Measurements from ENCODE around the gene ALKBH2. TPM values are rescaled to one million over a fixed set of nuclear protein-coding genes. Genes with fewer than 3 reads are reported as not detected.

The ALKBH2 gene
- total and polyA plus RNA-seq, 2 experiments from 2014 or later: 14.8 to 20.4 TPM

- H3K9me2 ChIP-seq (ENCODE audit: insufficient read depth): no peaks in the 10 kb centered on the region
- no peaks in the 10 kb centered on the region for H3K9me3 ChIP-seq (ENCODE audit: low read depth)
- no peak within 1 kb of the TSS for H3K9ac ChIP-seq
- H3K27me3 ChIP-seq (replicated peaks; ENCODE audit: insufficient read depth): no peaks in the 10 kb centered on the region
- no peaks in the 10 kb centered on the region for H3K36me3 ChIP-seq (ENCODE audit: low read depth)
- 51 to 54% methylated on average over 14 of the region's 14 CpGs for WGBS, 2 experiments (ENCODE audit: low coverage in 1 of 2, low lambda C conversion rate in 2 of 2, missing lambda C conversion rate in 2 of 2)
- no peaks in the 10 kb centered on the region for H3K79me2 ChIP-seq (ENCODE audit: insufficient read depth)
- H2AFZ ChIP-seq: no peak within 1 kb of the TSS
- H3F3A ChIP-seq (ENCODE audit: insufficient read depth): peaks cover 6% of the 10 kb centered on the region
- no peak for DNase-seq
- TF ChIP-seq EZH2 (IDR thresholded peaks at IDR 0.05; ENCODE audit: insufficient read depth, poor library complexity, severe bottlenecking): no peak
- no peak for TF ChIP-seq EZH2phosphoT487 (IDR thresholded peaks at IDR 0.05; ENCODE audit: insufficient read depth, low read depth)
- in situ Hi-C loops (cut with MboI): loop anchor here (10.0 kb wide), 1 partner anchor 269 kb away; no protein-coding TSS in a partner anchor
- H3K4me3 ChIP-seq: no peak within 1 kb of the TSS
- H3K27ac ChIP-seq: no peak within 1 kb of the TSS
- no peaks in the 10 kb centered on the region for H4K20me1 ChIP-seq (ENCODE audit: insufficient read depth)
- peaks cover 5% of the 10 kb centered on the region; the same call in 1 of the 2 replicates for H3K4me1 ChIP-seq (ENCODE audit: insufficient read depth)
- no peak within 1 kb of the TSS for H3K4me2 ChIP-seq (ENCODE audit: unreplicated experiment)
These were observed 22.7 kb upstream of the ALKBH2 start, which contains the start of gene ACACB for GRCh38 chr12:109115758-109116610. Gene ACACB, plus strand, starts transcription at chr12:109116587. Its CDS starts 22,819 bp downstream, at chr12:109139406.

- Histone ChIP-seq H3K4me2 (ENCODE audit: unreplicated experiment) (no peak overlapping the region), H3F3A (ENCODE audit: insufficient read depth) (peaks cover 10% of the 10 kb centered on the region), H3K79me2 (ENCODE audit: insufficient read depth) (no peaks in the 10 kb centered on the region), H3K27ac (no peak overlapping the region), H3K36me3 (ENCODE audit: low read depth) (no peaks in the 10 kb centered on the region), H3K4me3 (no peak overlapping the region), H4K20me1 (ENCODE audit: insufficient read depth) (no peaks in the 10 kb centered on the region), H3K9me3 (ENCODE audit: low read depth) (no peaks in the 10 kb centered on the region), H3K27me3 (replicated peaks; ENCODE audit: insufficient read depth) (no peaks in the 10 kb centered on the region), H3K4me1 (ENCODE audit: insufficient read depth) (peaks cover 9% of the 10 kb centered on the region), H3K9ac (no peak overlapping the region), H2AFZ (no peak overlapping the region), H3K9me2 (ENCODE audit: insufficient read depth) (no peaks in the 10 kb centered on the region)
- TF ChIP-seq EZH2 (IDR thresholded peaks at IDR 0.05; ENCODE audit: insufficient read depth, poor library complexity, severe bottlenecking) (no peak), EZH2phosphoT487 (IDR thresholded peaks at IDR 0.05; ENCODE audit: insufficient read depth, low read depth) (no peak)
- WGBS, 2 experiments (ENCODE audit: low coverage in 1 of 2, low lambda C conversion rate in 2 of 2, missing lambda C conversion rate in 2 of 2): 76 to 78% methylated on average over 3 of the region's 3 CpGs
- in situ Hi-C loops (cut with MboI): loop anchor here (10.0 kb wide), 1 partner anchor 269 kb away; no protein-coding TSS in a partner anchor
- no peak for DNase-seq
These were observed 22.1 kb upstream of the ALKBH2 start for GRCh38 chr12:109115404-109115757.

- no peak for DNase-seq
- no peaks in the 10 kb centered on the region for H3K79me2 ChIP-seq (ENCODE audit: insufficient read depth)
- in situ Hi-C loops (cut with MboI): loop anchor here (10.0 kb wide), 1 partner anchor 270 kb away; no protein-coding TSS in a partner anchor
- no peak overlapping the region for H2AFZ ChIP-seq
- H3K4me3 ChIP-seq: no peak overlapping the region
- peaks cover 17% of the 10 kb centered on the region for H3F3A ChIP-seq (ENCODE audit: insufficient read depth)
- TF ChIP-seq EZH2phosphoT487 (IDR thresholded peaks at IDR 0.05; ENCODE audit: insufficient read depth, low read depth): no peak
- H3K9me3 ChIP-seq (ENCODE audit: low read depth): no peaks in the 10 kb centered on the region
- peaks cover 9% of the 10 kb centered on the region for H3K4me1 ChIP-seq (ENCODE audit: insufficient read depth)
- no peak overlapping the region for H3K27ac ChIP-seq
- H3K36me3 ChIP-seq (ENCODE audit: low read depth): no peaks in the 10 kb centered on the region
- 70 to 74% methylated on average over 2 of the region's 2 CpGs for WGBS, 2 experiments (ENCODE audit: low coverage in 1 of 2, low lambda C conversion rate in 2 of 2, missing lambda C conversion rate in 2 of 2)
- H3K9me2 ChIP-seq (ENCODE audit: insufficient read depth): no peaks in the 10 kb centered on the region
- H4K20me1 ChIP-seq (ENCODE audit: insufficient read depth): no peaks in the 10 kb centered on the region
- H3K9ac ChIP-seq: no peak overlapping the region
- no peaks in the 10 kb centered on the region for H3K27me3 ChIP-seq (replicated peaks; ENCODE audit: insufficient read depth)
- H3K4me2 ChIP-seq (ENCODE audit: unreplicated experiment): no peak overlapping the region
These were observed 21.4 kb upstream of the ALKBH2 start for GRCh38 chr12:109114644-109115043.

GRCh38 chr12:109113661-109114321, 20.5 kb upstream of the ALKBH2 start:
- H3F3A ChIP-seq (ENCODE audit: insufficient read depth): peaks cover 20% of the 10 kb centered on the region
- TF ChIP-seq EZH2phosphoT487 (IDR thresholded peaks at IDR 0.05; ENCODE audit: insufficient read depth, low read depth): no peak
- no peak for TF ChIP-seq EZH2 (IDR thresholded peaks at IDR 0.05; ENCODE audit: insufficient read depth, poor library complexity, severe bottlenecking)
- H3K9me2 ChIP-seq (ENCODE audit: insufficient read depth): no peaks in the 10 kb centered on the region
- H2AFZ ChIP-seq: no peak overlapping the region
- in situ Hi-C loops (cut with MboI): loop anchor here (10.0 kb wide), 1 partner anchor 271 kb away; no protein-coding TSS in a partner anchor
- H3K4me3 ChIP-seq: no peak overlapping the region
- 82 to 86% methylated on average over 5 of the region's 5 CpGs for WGBS, 2 experiments (ENCODE audit: low coverage in 1 of 2, low lambda C conversion rate in 2 of 2, missing lambda C conversion rate in 2 of 2)
- H3K9me3 ChIP-seq (ENCODE audit: low read depth): no peaks in the 10 kb centered on the region
- no peak overlapping the region for H3K9ac ChIP-seq
- H3K27me3 ChIP-seq (replicated peaks; ENCODE audit: insufficient read depth): no peaks in the 10 kb centered on the region
- H3K4me2 ChIP-seq (ENCODE audit: unreplicated experiment): no peak overlapping the region
- no peaks in the 10 kb centered on the region for H4K20me1 ChIP-seq (ENCODE audit: insufficient read depth)
- no peak for DNase-seq
- H3K36me3 ChIP-seq (ENCODE audit: low read depth): 0 out of 2 replicates have a peak, but pooled peaks cover 4% of the 10 kb centered on the region
- peaks cover 9% of the 10 kb centered on the region for H3K4me1 ChIP-seq (ENCODE audit: insufficient read depth)
- no peaks in the 10 kb centered on the region for H3K79me2 ChIP-seq (ENCODE audit: insufficient read depth)
- no peak overlapping the region for H3K27ac ChIP-seq
